NB4 (cell line): ENCODE results near the gene MEG3.

Source experiments
- DNase-seq: peaks from one replicate; pipeline ENCODE4 v3.0.0; 2010; ENCODE audit warnings: low read depth
- H3K4me3 ChIP-seq: one replicate; pipeline ENCODE4 v1.5.1; 2011; ENCODE audit warnings: mild to moderate bottlenecking, low read depth, low read length, moderate library complexity
- MYC ChIP-seq: IDR thresholded peaks from 2 replicates; pipeline ENCODE4 v1.6.1; 2011; ENCODE audit warnings: low read depth, low read length
- POLR2A ChIP-seq: IDR thresholded peaks from 2 replicates; pipeline ENCODE4 v1.6.1; 2011; ENCODE audit warnings: mild to moderate bottlenecking; ENCODE audit not compliant: insufficient read length; ENCODE audit errors: extremely low read depth
- TF ChIP-seq, protein P1 (sequence below): IDR thresholded peaks from one replicate; pipeline ENCODE4 v1.5.1; 2012; ENCODE audit warnings: low read depth, low read length
- TF ChIP-seq, protein P2 (sequence below): IDR thresholded peaks from 2 replicates; pipeline ENCODE4 v1.6.1; 2011; ENCODE audit warnings: low read depth, low read length

The MEG3 gene

DNA sequence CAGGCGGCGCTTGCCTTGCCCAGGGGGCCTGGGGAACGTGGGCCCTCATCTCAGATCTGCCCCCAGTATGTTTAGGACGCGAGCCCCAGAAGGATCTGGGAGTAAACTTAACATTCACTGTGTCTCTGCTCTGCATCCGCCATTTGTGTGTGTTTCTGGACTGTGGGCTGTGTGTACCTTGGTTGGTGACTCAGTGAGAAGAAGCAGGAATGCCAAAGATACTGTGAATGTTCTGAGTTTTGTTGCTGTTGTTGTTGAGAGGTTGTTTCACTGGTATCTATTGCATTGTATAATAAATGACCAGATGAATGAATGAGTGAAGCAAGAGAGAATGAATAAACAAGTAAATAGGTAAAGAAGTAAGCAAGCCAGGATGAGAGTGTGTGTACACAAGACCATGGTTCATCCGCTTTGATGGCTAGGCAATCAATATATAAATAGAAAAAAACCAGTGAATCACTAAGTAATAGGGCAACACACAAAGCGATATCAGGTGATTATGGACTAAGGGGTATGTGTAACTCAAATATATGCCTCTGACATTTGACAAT, 20.5 kb downstream of the MEG3 start:
- H3K4me3 ChIP-seq: no peak overlapping the region
- DNase-seq: no peak
- TF ChIP-seq, protein P1, sequence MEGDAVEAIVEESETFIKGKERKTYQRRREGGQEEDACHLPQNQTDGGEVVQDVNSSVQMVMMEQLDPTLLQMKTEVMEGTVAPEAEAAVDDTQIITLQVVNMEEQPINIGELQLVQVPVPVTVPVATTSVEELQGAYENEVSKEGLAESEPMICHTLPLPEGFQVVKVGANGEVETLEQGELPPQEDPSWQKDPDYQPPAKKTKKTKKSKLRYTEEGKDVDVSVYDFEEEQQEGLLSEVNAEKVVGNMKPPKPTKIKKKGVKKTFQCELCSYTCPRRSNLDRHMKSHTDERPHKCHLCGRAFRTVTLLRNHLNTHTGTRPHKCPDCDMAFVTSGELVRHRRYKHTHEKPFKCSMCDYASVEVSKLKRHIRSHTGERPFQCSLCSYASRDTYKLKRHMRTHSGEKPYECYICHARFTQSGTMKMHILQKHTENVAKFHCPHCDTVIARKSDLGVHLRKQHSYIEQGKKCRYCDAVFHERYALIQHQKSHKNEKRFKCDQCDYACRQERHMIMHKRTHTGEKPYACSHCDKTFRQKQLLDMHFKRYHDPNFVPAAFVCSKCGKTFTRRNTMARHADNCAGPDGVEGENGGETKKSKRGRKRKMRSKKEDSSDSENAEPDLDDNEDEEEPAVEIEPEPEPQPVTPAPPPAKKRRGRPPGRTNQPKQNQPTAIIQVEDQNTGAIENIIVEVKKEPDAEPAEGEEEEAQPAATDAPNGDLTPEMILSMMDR: no peak
- TF ChIP-seq, protein P2, sequence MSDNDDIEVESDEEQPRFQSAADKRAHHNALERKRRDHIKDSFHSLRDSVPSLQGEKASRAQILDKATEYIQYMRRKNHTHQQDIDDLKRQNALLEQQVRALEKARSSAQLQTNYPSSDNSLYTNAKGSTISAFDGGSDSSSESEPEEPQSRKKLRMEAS: no peak
- TF ChIP-seq MYC (no peak), POLR2A (no peak)

DNA sequence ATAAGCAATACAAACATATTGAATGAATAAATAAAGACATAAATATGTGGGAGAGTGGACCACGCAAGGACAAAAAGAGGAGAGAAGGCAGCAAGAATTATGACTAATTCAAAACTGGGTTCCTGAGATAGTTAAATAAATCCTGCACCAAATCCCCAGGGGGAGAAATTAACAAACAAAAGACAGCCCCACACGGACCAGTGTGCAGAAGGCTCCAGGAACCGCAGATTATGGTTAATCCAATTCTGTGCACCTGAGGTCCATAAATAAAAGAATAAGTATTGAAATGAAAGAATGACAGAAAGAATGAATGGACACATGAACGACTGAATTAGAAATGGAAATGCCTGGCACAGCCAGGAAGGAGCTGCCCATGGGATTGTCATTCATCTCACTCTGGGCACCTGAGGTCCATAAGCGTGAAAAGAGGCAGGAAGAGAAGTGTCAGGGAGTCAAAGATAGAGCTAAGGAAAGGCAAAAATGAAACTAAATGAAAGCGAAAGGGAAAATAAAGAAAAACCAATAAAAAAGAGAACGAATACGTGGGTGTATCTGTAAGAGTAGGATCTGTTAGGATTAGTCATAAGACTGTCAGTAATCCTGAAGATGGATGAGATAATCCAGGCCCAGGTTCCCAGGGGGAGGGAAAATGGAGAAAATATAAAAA, 23.3 kb downstream of the MEG3 start:
- DNase-seq: no peak
- TF ChIP-seq, protein P2: no peak
- TF ChIP-seq, protein P1: no peak
- TF ChIP-seq MYC (no peak), POLR2A (no peak)
- no peak overlapping the region for H3K4me3 ChIP-seq

GRCh38 chr14:100850841-100851585, 25.1 kb downstream of the MEG3 start:
- H3K4me3 ChIP-seq: no peak overlapping the region
- TF ChIP-seq, protein P2: no peak; the same call in 1 of the 2 replicates
- TF ChIP-seq, protein P1: peak; percentile 84
- DNase-seq: peak; percentile 74

DNA sequence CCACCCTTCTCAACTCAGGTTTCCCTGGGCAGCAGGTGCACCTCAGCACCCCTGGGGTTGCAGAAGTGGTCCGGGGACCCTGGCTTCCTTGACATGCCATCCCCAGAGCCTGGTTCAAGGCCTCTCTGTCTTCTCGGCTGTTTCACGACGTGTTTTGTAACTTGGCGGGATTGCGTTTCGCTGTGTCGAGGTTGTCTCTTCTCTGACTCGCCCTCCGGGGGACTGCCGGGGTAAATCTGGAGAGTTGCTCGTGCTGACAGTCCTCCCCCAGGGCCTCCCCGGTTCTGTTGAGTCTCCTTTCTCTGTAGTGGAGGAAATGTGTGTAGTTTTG, 25.6 kb downstream of the MEG3 start:
- DNase-seq: peak; percentile 23
- H3K4me3 ChIP-seq: no peak overlapping the region
- no peak for TF ChIP-seq POLR2A
- TF ChIP-seq MYC: no peak
- TF ChIP-seq, protein P2: no peak
- TF ChIP-seq, protein P1: no peak

DNA sequence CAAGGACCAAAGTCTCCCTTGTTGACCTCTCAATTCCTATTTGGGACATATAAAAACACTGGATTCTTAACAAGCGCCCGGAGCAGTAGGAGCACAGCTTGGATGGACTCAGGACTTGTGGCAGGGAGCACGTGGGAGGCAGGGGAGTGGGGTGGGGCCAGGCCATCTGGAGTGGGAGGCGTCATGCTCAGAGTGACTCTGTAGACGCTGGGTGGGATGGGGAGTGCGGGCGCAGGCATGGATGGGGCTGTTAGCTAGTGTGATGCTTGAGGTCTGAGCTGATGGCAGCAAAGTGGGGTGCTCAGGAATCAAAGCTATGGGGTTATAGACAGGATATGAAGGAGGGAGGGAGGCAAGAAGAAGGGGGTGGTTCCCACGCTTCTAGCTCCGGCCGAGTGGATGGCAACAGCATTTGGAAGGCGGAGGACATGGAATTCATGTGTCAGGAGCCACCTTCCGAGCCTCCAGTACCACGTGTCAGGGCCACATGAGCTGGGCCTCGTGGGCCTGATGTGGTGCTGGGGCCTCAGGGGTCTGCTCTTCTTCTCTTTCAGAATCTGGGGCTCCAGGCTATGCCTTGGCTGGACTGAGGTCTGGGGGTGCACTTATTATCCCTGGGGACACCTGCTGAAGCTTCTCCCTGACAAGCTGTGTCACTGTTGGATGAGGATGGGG, 26.2 kb downstream of the MEG3 start:
- no peak overlapping the region for H3K4me3 ChIP-seq
- DNase-seq: no peak
- no peak for TF ChIP-seq POLR2A
- TF ChIP-seq, protein P2: no peak
- TF ChIP-seq, protein P1: no peak
